AG04450 (cell line): ENCODE results near the gene EDNRB. TPM values are rescaled to one million over a fixed set of nuclear protein-coding genes. Genes with fewer than 3 reads are reported as not detected.

Experiments
- CTCF ChIA-PET: fragments of 300-600, 350-600 bp; formaldehyde crosslinking; extraction: SDS; loops from one replicate; lab custom pipeline; 2022; ENCODE audit warnings: antibody characterized with exemption, inconsistent platforms; lab: Charles Lee
- POLR2A ChIA-PET: fragments of 350-600 bp; formaldehyde crosslinking; extraction: SDS; loops from one replicate; lab custom pipeline; 2021; ENCODE audit warnings: antibody characterized with exemption, inconsistent platforms; lab: Yijun Ruan, JAX
- DNase-seq: peaks from one replicate; pipeline ENCODE4 v3.0.0-alpha.2; 2011; ENCODE audit warnings: low read depth, low spot score
- H3K27ac ChIP-seq: one replicate; pipeline ENCODE4 v1.5.1; 2012; ENCODE audit warnings: low read depth, low read length, control low read depth
- H3K27me3 ChIP-seq: one replicate; pipeline ENCODE4 v1.6.0; 2012; ENCODE audit warnings: low read length; ENCODE audit not compliant: control insufficient read depth, insufficient read depth
- H3K4me3 ChIP-seq: 2 replicates; pipeline ENCODE4 v1.5.1; 2011; ENCODE audit warnings: mild to moderate bottlenecking, low read depth, low read length, control low read depth
- H3K9me3 ChIP-seq: 2 replicates; pipeline ENCODE4 v1.5.1; 2012; ENCODE audit warnings: low read length; ENCODE audit not compliant: control insufficient read depth, insufficient read depth
- CTCF ChIP-seq: IDR thresholded peaks from 2 replicates; pipeline ENCODE4 v1.5.1; 2011; ENCODE audit warnings: low read depth, low read length, control low read depth, inconsistent platforms
- polyA plus RNA-seq: library from polyadenylated mRNA; depleted of rRNA; stranded (reverse); fragments of >200 nt; gene quantifications from 2 replicates; pipeline ENCODE4 v1.2.3, GENCODE V29; 2011

Gene EDNRB
- polyA plus RNA-seq, 1 experiment: 7.2 TPM

GRCh38 chr13:77894743-77895142, 23.9 kb downstream of the EDNRB start:
- H3K27ac ChIP-seq: no peak overlapping the region
- H3K4me3 ChIP-seq: no peak overlapping the region
- ChIA-PET POLR2A (no interaction called here), CTCF (interaction anchor here (2.0 kb wide), 1 partner anchor 226 kb away, joined by 5 read pairs; no protein-coding TSS in a partner anchor)
- no peak for TF ChIP-seq CTCF
- DNase-seq: no peak
- no peaks in the 10 kb centered on the region for H3K9me3 ChIP-seq
- H3K27me3 ChIP-seq: no peaks in the 10 kb centered on the region

- ChIA-PET POLR2A (no interaction called here), CTCF (interaction anchor here (2.0 kb wide), 1 partner anchor 228 kb away, joined by 5 read pairs; no protein-coding TSS in a partner anchor)
- no peak for TF ChIP-seq CTCF
- H3K4me3 ChIP-seq: no peak overlapping the region
- no peaks in the 10 kb centered on the region for H3K9me3 ChIP-seq
- no peaks in the 10 kb centered on the region for H3K27me3 ChIP-seq
- DNase-seq: no peak
- no peak overlapping the region for H3K27ac ChIP-seq
Observed at GRCh38 chr13:77893066-77893465, 25.6 kb downstream of the EDNRB start.

GRCh38 chr13:77892491-77892890, 26.1 kb downstream of the EDNRB start:
- ChIA-PET CTCF (no interaction called here), POLR2A (no interaction called here)
- Histone ChIP-seq H3K4me3 (no peak overlapping the region), H3K27me3 (no peaks in the 10 kb centered on the region), H3K9me3 (no peaks in the 10 kb centered on the region), H3K27ac (no peak overlapping the region)
- DNase-seq: no peak
- no peak for TF ChIP-seq CTCF

- Histone ChIP-seq H3K27me3 (no peaks in the 10 kb centered on the region), H3K9me3 (no peaks in the 10 kb centered on the region), H3K4me3 (no peak overlapping the region), H3K27ac (no peak overlapping the region)
- no peak for DNase-seq
- POLR2A ChIA-PET: no interaction called here
- CTCF ChIA-PET: no interaction called here
- no peak for TF ChIP-seq CTCF
Observed at GRCh38 chr13:77891486-77891885, 27.1 kb downstream of the EDNRB start.

- no peak overlapping the region for H3K4me3 ChIP-seq
- no peaks in the 10 kb centered on the region for H3K9me3 ChIP-seq
- TF ChIP-seq CTCF: no peak
- no peak for DNase-seq
- ChIA-PET CTCF (no interaction called here), POLR2A (no interaction called here)
- H3K27ac ChIP-seq: no peak overlapping the region
- no peaks in the 10 kb centered on the region for H3K27me3 ChIP-seq
Observed at GRCh38 chr13:77891041-77891440, 27.6 kb downstream of the EDNRB start.
